ENCODE measurements around the gene ST13. TPM values are rescaled to one million over a fixed set of nuclear protein-coding genes. Genes with fewer than 3 reads are reported as not detected.

Gene ST13
- total RNA-seq, 1 experiment from 2014 or later = 301 TPM

DNA sequence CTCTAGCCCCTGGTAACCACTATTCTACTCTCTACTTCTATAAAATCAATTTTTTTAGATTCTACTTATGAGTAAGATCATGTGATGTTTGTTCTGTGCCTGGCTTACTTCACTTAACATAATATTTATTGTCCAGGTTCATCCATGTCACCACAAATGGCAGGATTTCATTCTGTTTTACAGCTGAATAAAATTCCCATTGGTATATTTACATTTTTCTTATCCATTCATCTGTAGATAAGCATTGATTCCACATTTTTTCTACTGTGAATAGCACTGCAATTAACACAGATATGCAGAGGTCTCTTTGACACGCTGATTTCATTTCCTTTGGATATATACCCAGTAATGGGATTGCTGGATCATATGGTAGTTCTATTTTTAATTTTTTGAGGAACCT, 53.1 kb downstream of the ST13 start:
- POLR2A ChIA-PET = no interaction called here

DNA sequence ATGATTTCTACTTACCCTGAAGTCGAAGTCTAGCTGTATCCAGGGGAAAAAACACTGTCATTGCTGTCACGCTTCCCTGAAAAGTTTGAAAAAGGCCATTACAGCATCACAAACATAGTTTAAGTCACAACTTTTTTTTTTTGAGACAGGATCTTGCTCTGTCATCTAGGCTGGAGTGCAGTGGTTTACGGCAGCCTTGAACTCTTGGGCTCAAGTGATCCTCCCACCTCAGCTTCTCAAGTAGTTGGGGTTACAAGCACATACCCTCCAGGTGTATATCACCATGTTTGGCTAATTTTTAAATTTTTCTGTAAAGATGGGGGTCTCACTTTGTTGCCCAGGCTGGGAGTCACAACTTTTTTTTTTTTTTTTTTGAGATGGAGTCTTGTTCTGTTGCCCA, 57.4 kb downstream of the ST13 start:
- intact Hi-C loops (cut with micrococcal nuclease) = no loop called here
- RAD21 ChIA-PET (ENCODE audit: low non-redundant PET in 1 of 2, low total read pairs in 2 of 2, uncharacterized antibody in 2 of 2, unreplicated experiment in 2 of 2) = no interaction called here
- CTCF ChIA-PET = no interaction called here

More for the DNA sequence above, 53.1 kb downstream of the ST13 start:
- H3K27me3 ChIP-seq (ENCODE audit: insufficient read depth, low read length) = no peaks in the 10 kb centered on the region
- H3K9ac ChIP-seq (ENCODE audit: low read length) = no peak overlapping the region
- ATAC-seq (no peak), DNase-seq (ENCODE audit: low read depth, low spot score) (no peak)
- no peaks in the 10 kb centered on the region for H3K9me2 ChIP-seq (ENCODE audit: insufficient read depth)
- no peaks in the 10 kb centered on the region for H4K20me1 ChIP-seq (ENCODE audit: insufficient read depth)
- H3K9me3 ChIP-seq (ENCODE audit: control insufficient read depth in 1 of 2, insufficient read depth in 1 of 2, low read depth in 1 of 2, low read length in 2 of 2) = no peaks in the 10 kb centered on the region
- no peak overlapping the region for H3K4me3 ChIP-seq (replicated peaks in 1 of 2; ENCODE audit: low read depth in 1 of 2, low read length in 2 of 2)
- intact Hi-C loops (cut with micrococcal nuclease) = no loop called here
- H3K27ac ChIP-seq (ENCODE audit: low read depth, low read length) = no peak overlapping the region
- H3K36me3 ChIP-seq (ENCODE audit: control insufficient read depth in 1 of 2, insufficient read depth in 2 of 2, low read length in 2 of 2) = no peaks in the 10 kb centered on the region
- no peaks in the 10 kb centered on the region for H3K4me1 ChIP-seq (ENCODE audit: control insufficient read depth in 1 of 2, insufficient read depth in 2 of 2, low read length in 2 of 2)
- TF ChIP-seq ELF1 (IDR thresholded peaks at IDR 0.05; ENCODE audit: borderline replicate concordance, low read depth) (no peak), EZH2phosphoT487 (IDR thresholded peaks at IDR 0.05; ENCODE audit: borderline replicate concordance) (no peak), POLR2A (IDR thresholded peaks at IDR 0.05; ENCODE audit: borderline replicate concordance, extremely low read depth, insufficient read depth, insufficient read length) (no peak), ZNF274 (IDR thresholded peaks at IDR 0.05; ENCODE audit: low read depth, low read length) (no peak), CBX3 (IDR thresholded peaks at IDR 0.05; ENCODE audit: low read depth) (no peak)
- TF ChIP-seq, protein P1, sequence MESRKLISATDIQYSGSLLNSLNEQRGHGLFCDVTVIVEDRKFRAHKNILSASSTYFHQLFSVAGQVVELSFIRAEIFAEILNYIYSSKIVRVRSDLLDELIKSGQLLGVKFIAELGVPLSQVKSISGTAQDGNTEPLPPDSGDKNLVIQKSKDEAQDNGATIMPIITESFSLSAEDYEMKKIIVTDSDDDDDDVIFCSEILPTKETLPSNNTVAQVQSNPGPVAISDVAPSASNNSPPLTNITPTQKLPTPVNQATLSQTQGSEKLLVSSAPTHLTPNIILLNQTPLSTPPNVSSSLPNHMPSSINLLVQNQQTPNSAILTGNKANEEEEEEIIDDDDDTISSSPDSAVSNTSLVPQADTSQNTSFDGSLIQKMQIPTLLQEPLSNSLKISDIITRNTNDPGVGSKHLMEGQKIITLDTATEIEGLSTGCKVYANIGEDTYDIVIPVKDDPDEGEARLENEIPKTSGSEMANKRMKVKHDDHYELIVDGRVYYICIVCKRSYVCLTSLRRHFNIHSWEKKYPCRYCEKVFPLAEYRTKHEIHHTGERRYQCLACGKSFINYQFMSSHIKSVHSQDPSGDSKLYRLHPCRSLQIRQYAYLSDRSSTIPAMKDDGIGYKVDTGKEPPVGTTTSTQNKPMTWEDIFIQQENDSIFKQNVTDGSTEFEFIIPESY (IDR thresholded peaks at IDR 0.05; ENCODE audit: extremely low read depth, insufficient replicate concordance, low read length) = no peak
- ChIA-PET RAD21 (ENCODE audit: low non-redundant PET in 1 of 2, low total read pairs in 2 of 2, uncharacterized antibody in 2 of 2, unreplicated experiment in 2 of 2) (no interaction called here), CTCF (no interaction called here)
- BruUV-seq (replicated peaks) = no TSS peak
- H3K4me2 ChIP-seq (ENCODE audit: low read length) = no peak overlapping the region
- no peak overlapping the region for H2AFZ ChIP-seq (ENCODE audit: low read depth, low read length, poor library complexity, severe bottlenecking)
- peaks cover 28% of the 10 kb centered on the region for H3K79me2 ChIP-seq (ENCODE audit: insufficient read depth, low read length)

More for the DNA sequence above, 57.4 kb downstream of the ST13 start:
- Histone ChIP-seq H3K4me2 (ENCODE audit: low read length) (no peak overlapping the region), H3K4me3 (replicated peaks in 1 of 2; ENCODE audit: low read depth in 1 of 2, low read length in 2 of 2) (no peak overlapping the region), H3K27me3 (ENCODE audit: insufficient read depth, low read length) (no peaks in the 10 kb centered on the region), H3K79me2 (ENCODE audit: insufficient read depth, low read length) (no peaks in the 10 kb centered on the region), H3K9me2 (ENCODE audit: insufficient read depth) (no peaks in the 10 kb centered on the region), H4K20me1 (ENCODE audit: insufficient read depth) (no peaks in the 10 kb centered on the region), H3K27ac (ENCODE audit: low read depth, low read length) (no peak overlapping the region), H3K36me3 (ENCODE audit: control insufficient read depth in 1 of 2, insufficient read depth in 2 of 2, low read length in 2 of 2) (no peaks in the 10 kb centered on the region), H2AFZ (ENCODE audit: low read depth, low read length, poor library complexity, severe bottlenecking) (no peak overlapping the region), H3K4me1 (ENCODE audit: control insufficient read depth in 1 of 2, insufficient read depth in 2 of 2, low read length in 2 of 2) (peaks cover 0 to 7% of the 10 kb centered on the region in 2 experiments; a peak in 2 of 4 replicates), H3K9me3 (ENCODE audit: control insufficient read depth in 1 of 2, insufficient read depth in 1 of 2, low read depth in 1 of 2, low read length in 2 of 2) (no peaks in the 10 kb centered on the region), H3K9ac (ENCODE audit: low read length) (no peak overlapping the region)
- ATAC-seq (no peak), DNase-seq (ENCODE audit: low read depth, low spot score) (no peak)
- TF ChIP-seq RAD21 (IDR thresholded peaks at IDR 0.05; ENCODE audit: low read depth) = no peak
- TF ChIP-seq, protein P2, sequence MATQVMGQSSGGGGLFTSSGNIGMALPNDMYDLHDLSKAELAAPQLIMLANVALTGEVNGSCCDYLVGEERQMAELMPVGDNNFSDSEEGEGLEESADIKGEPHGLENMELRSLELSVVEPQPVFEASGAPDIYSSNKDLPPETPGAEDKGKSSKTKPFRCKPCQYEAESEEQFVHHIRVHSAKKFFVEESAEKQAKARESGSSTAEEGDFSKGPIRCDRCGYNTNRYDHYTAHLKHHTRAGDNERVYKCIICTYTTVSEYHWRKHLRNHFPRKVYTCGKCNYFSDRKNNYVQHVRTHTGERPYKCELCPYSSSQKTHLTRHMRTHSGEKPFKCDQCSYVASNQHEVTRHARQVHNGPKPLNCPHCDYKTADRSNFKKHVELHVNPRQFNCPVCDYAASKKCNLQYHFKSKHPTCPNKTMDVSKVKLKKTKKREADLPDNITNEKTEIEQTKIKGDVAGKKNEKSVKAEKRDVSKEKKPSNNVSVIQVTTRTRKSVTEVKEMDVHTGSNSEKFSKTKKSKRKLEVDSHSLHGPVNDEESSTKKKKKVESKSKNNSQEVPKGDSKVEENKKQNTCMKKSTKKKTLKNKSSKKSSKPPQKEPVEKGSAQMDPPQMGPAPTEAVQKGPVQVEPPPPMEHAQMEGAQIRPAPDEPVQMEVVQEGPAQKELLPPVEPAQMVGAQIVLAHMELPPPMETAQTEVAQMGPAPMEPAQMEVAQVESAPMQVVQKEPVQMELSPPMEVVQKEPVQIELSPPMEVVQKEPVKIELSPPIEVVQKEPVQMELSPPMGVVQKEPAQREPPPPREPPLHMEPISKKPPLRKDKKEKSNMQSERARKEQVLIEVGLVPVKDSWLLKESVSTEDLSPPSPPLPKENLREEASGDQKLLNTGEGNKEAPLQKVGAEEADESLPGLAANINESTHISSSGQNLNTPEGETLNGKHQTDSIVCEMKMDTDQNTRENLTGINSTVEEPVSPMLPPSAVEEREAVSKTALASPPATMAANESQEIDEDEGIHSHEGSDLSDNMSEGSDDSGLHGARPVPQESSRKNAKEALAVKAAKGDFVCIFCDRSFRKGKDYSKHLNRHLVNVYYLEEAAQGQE (IDR thresholded peaks at IDR 0.05; ENCODE audit: low read depth) = no peak
- TF ChIP-seq EGR1 (IDR thresholded peaks at IDR 0.05; ENCODE audit: low read depth) = no peak
- no peak for TF ChIP-seq SRF (IDR thresholded peaks at IDR 0.05; ENCODE audit: low read depth)
- no peak for TF ChIP-seq YY1 (IDR thresholded peaks at IDR 0.05; ENCODE audit: extremely low read depth, insufficient replicate concordance, low read depth, low read length)
- BruUV-seq (replicated peaks) = no TSS peak
- POLR2A ChIA-PET = no interaction called here

Data from HCT116 (cell line).